Osteocyte (in vitro differentiated cells): ENCODE results near the gene HDAC4. TPM values are rescaled to one million over a fixed set of nuclear protein-coding genes. Genes with fewer than 3 reads are reported as not detected.

ENCODE experiments used
- DNase-seq: peaks from one replicate; pipeline ENCODE4 v3.0.0; 2021; ENCODE audit warnings: mixed read lengths; ENCODE audit not compliant: unreplicated experiment; ENCODE audit errors: extremely low spot score
- H3K27ac Mint-ChIP-seq: one replicate; pipeline ENCODE4 v1.8.0; 2021; ENCODE audit warnings: mild to moderate bottlenecking, mixed read lengths; ENCODE audit not compliant: unreplicated experiment
- H3K27me3 Mint-ChIP-seq: one replicate; pipeline ENCODE4 v1.8.0; 2021; ENCODE audit warnings: mixed read lengths; ENCODE audit not compliant: unreplicated experiment
- H3K36me3 Mint-ChIP-seq: one replicate; pipeline ENCODE4 v1.8.0; 2021; ENCODE audit warnings: mixed read lengths; ENCODE audit not compliant: unreplicated experiment
- H3K4me1 Mint-ChIP-seq: one replicate; pipeline ENCODE4 v1.8.0; 2021; ENCODE audit warnings: mixed read lengths; ENCODE audit not compliant: unreplicated experiment
- H3K4me3 Mint-ChIP-seq: one replicate; pipeline ENCODE4 v1.8.0; 2021; ENCODE audit warnings: mild to moderate bottlenecking, moderate library complexity, mixed read lengths; ENCODE audit not compliant: unreplicated experiment
- H3K9me3 Mint-ChIP-seq: one replicate; pipeline ENCODE4 v1.8.0; 2021; ENCODE audit warnings: mixed read lengths; ENCODE audit not compliant: unreplicated experiment
- CTCF ChIP-seq: fragments of 200-600 bp; sonication (generic); IDR thresholded peaks from 2 replicates; pipeline ENCODE4 v1.5.0; 2021; ENCODE audit warnings: antibody characterized with exemption, mild to moderate bottlenecking, moderate library complexity
- total RNA-seq: library from RNA; stranded (reverse); gene quantifications from 2 replicates; pipeline ENCODE4 v1.2.1, GENCODE V29; 2021

Gene HDAC4
- total RNA-seq, 1 donor from 2014 or later, result 30.3 TPM

- no peak overlapping the region for H3K4me3 Mint-ChIP-seq
- H3K27ac Mint-ChIP-seq, result no peak overlapping the region
- no peaks in the 10 kb centered on the region for H3K9me3 Mint-ChIP-seq
- peaks cover 3% of the 10 kb centered on the region for H3K36me3 Mint-ChIP-seq
- peak; percentile 78 for DNase-seq
- H3K27me3 Mint-ChIP-seq, result no peaks in the 10 kb centered on the region
- no peak for TF ChIP-seq CTCF
- peaks cover 3% of the 10 kb centered on the region for H3K4me1 Mint-ChIP-seq
Observed at GRCh38 chr2:239194731-239195317, 206.0 kb downstream of the HDAC4 start.

GRCh38 chr2:239193925-239194677, 206.7 kb downstream of the HDAC4 start:
- Mint-ChIP-seq H3K4me1 (peaks cover 3% of the 10 kb centered on the region), H3K27me3 (no peaks in the 10 kb centered on the region), H3K4me3 (no peak overlapping the region), H3K36me3 (peaks cover 4% of the 10 kb centered on the region), H3K9me3 (no peaks in the 10 kb centered on the region), H3K27ac (no peak overlapping the region)
- DNase-seq, result peak; percentile 75
- TF ChIP-seq CTCF, result no peak

GRCh38 chr2:239193401-239193811, 207.4 kb downstream of the HDAC4 start:
- Mint-ChIP-seq H3K36me3 (peaks cover 9% of the 10 kb centered on the region), H3K9me3 (no peaks in the 10 kb centered on the region), H3K4me1 (peaks cover 3% of the 10 kb centered on the region), H3K27ac (no peak overlapping the region), H3K4me3 (no peak overlapping the region), H3K27me3 (no peaks in the 10 kb centered on the region)
- DNase-seq, result peak; percentile 80
- TF ChIP-seq CTCF, result no peak

- Mint-ChIP-seq H3K4me1 (peaks cover 3% of the 10 kb centered on the region), H3K27me3 (no peaks in the 10 kb centered on the region), H3K36me3 (peaks cover 12% of the 10 kb centered on the region), H3K4me3 (no peak overlapping the region), H3K27ac (no peak overlapping the region), H3K9me3 (no peaks in the 10 kb centered on the region)
- no peak for TF ChIP-seq CTCF
- no peak for DNase-seq
Observed at GRCh38 chr2:239192975-239193374, 207.8 kb downstream of the HDAC4 start.

GRCh38 chr2:239192456-239192855, 208.4 kb downstream of the HDAC4 start:
- DNase-seq, result peak; percentile 65
- no peak for TF ChIP-seq CTCF
- Mint-ChIP-seq H3K27ac (no peak overlapping the region), H3K27me3 (no peaks in the 10 kb centered on the region), H3K36me3 (peaks cover 12% of the 10 kb centered on the region), H3K9me3 (no peaks in the 10 kb centered on the region), H3K4me3 (no peak overlapping the region), H3K4me1 (peaks cover 3% of the 10 kb centered on the region)
